K562 (cell line): ENCODE results near the gene TRMT112. TPM values are rescaled to one million over a fixed set of nuclear protein-coding genes. Genes with fewer than 3 reads are reported as not detected.

Experiments used
- C11orf30 ChIP-seq: fragments of 450-650 bp; IDR thresholded peaks from 2 replicates; pipeline ENCODE4 v1.6.1; 2016; ENCODE audit warnings: low read depth, mild to moderate bottlenecking
- CREB3L1 ChIP-seq: fragments of 450-650 bp; IDR thresholded peaks from 2 replicates; pipeline ENCODE4 v1.6.1; 2014; ENCODE audit warnings: low read depth, mild to moderate bottlenecking, moderate library complexity, borderline replicate concordance
- EHMT2 ChIP-seq: fragments of 450-650 bp; IDR thresholded peaks from 2 replicates; pipeline ENCODE4 v1.6.1; 2018; ENCODE audit warnings: antibody characterized with exemption
- GATAD2B ChIP-seq: fragments of 450-650 bp; IDR thresholded peaks from 2 replicates; pipeline ENCODE4 v1.6.1; 2017; ENCODE audit warnings: mild to moderate bottlenecking, borderline replicate concordance
- HDAC2 ChIP-seq: fragments of 450-650 bp; IDR thresholded peaks from 2 replicates; pipeline ENCODE4 v1.6.1; 2016; ENCODE audit warnings: mild to moderate bottlenecking
- HMGN3 ChIP-seq: IDR thresholded peaks from 2 replicates; pipeline ENCODE4 v1.6.1; 2011; ENCODE audit warnings: borderline replicate concordance, low read depth, mild to moderate bottlenecking, mixed read lengths, low read length; ENCODE audit not compliant: insufficient read length; ENCODE audit errors: extremely low read depth
- KDM1A ChIP-seq, 2 experiments: fragments of 450-650 bp; IDR thresholded peaks; 2 replicates each; pipeline ENCODE4 v1.6.1; 2016; ENCODE audit warnings: mild to moderate bottlenecking in 2 of 2
- MGA ChIP-seq: fragments of 450-650 bp; IDR thresholded peaks from 2 replicates; pipeline ENCODE4 v1.6.1; 2016; ENCODE audit warnings: mild to moderate bottlenecking, moderate library complexity
- MITF ChIP-seq: IDR thresholded peaks from 2 replicates; pipeline ENCODE4 v1.6.1; 2014; ENCODE audit warnings: antibody characterized with exemption
- MYNN ChIP-seq, 2 experiments: sonication (generic); formaldehyde crosslinking in 1 of 2; IDR thresholded peaks; 2 replicates each; pipeline versions ENCODE4 v1.5.0 to v1.6.1; 2016 to 2020; ENCODE audit warnings: antibody characterized with exemption in 1 of 2, missing genetic modification reagents in 1 of 2
- ZNF644 ChIP-seq: fragments of 200-800 bp; sonication (Bioruptor generic); IDR thresholded peaks from 2 replicates; pipeline ENCODE4 v1.6.1; 2016; ENCODE audit warnings: low read depth, missing genetic modification characterization, missing compliant biosample characterization
- polyA plus RNA-seq, 8 experiments: library from polyadenylated mRNA; depleted of rRNA in 4 of 8; stranded (reverse) in 5 of 8; unstranded in 3 of 8; fragments of >200 nt; fragmentation: Nextera tagmentation in 2 of 8; fragmentation: Illumina TruSeq in 1 of 8; extraction: Ambion mirVana in 2 of 8; extraction: Trizol in 1 of 8; gene quantifications; 2 replicates each; pipeline versions ENCODE4 v1.2.1 to v1.2.3, GENCODE V29; 2011 to 2014; ENCODE audit warnings: inconsistent platforms in 1 of 8, missing spikeins in 1 of 8
- total RNA-seq, 7 experiments: library from RNA; depleted of rRNA in 6 of 7; stranded (reverse); fragments of >200 nt in 6 of 7; fragmentation: Illumina TruSeq in 2 of 7; extraction: Trizol in 2 of 7; gene quantifications; 2 replicates each; pipeline versions ENCODE4 v1.2.1 to v1.2.3, GENCODE V29; 2011 to 2021; ENCODE audit warnings: low replicate concordance in 1 of 7

TRMT112 gene
- total and polyA plus RNA-seq, 9 of the 15 experiments (the other 6 are each of a cell fraction or from before 2014, with no cell fraction given), result 162 to 444 (median 300) TPM

- peak; percentile 58; the same call in 1 of the 2 replicates for TF ChIP-seq MGA
- TF ChIP-seq MITF, result peak; percentile 87
- peak; percentile 84 for TF ChIP-seq GATAD2B
- TF ChIP-seq EHMT2, result no peak
- TF ChIP-seq HMGN3, result peak; percentile 82
- TF ChIP-seq CREB3L1, result no peak
- TF ChIP-seq C11orf30, result peak; percentile 78
- TF ChIP-seq HDAC2, result peak; percentile 95
- peak; percentile 97 for TF ChIP-seq MYNN (IDR thresholded peaks at IDR 0.05)
- no peak for TF ChIP-seq MYNN (CRISPR knock-in tag; IDR thresholded peaks at IDR 0.05)
- peak; percentile 93 for TF ChIP-seq ZNF644
- peak; percentile 92 to 93 for TF ChIP-seq KDM1A (IDR thresholded peaks at IDR 0.05)
Measured at GRCh38 chr11:64334764-64335735, 17.7 kb upstream of the TRMT112 start (continued).
